Peyer's patch (tissue), 4 donors: Measurements from ENCODE around the gene DOCK7. TPM values are rescaled to one million over a fixed set of nuclear protein-coding genes. Genes with fewer than 3 reads are reported as not detected.
"Not testable (repeated sequence)": the region's sequence is repeated elsewhere in the genome, so short reads cannot be mapped to it uniquely, and the experiment has no call there.

Experiments used
- DNase-seq, 3 donors: peaks; one replicate each; pipeline ENCODE4 v3.0.0-alpha.2; 2017 to 2019
- H3K27ac ChIP-seq, 4 donors: fragments of 200-600 bp; sonication (generic); one replicate each; pipeline ENCODE4 v1.5.1; 2016 to 2019
- H3K27me3 ChIP-seq, 2 donors: fragments of 200-600 bp; sonication (generic); one replicate each; pipeline ENCODE4 v1.5.1; 2019
- H3K36me3 ChIP-seq, 3 donors: fragments of 200-600 bp; sonication (generic); one replicate each; pipeline ENCODE4 v1.5.1; 2016 to 2019
- H3K4me1 ChIP-seq, 4 donors: fragments of 200-600 bp; sonication (generic); one replicate each; pipeline ENCODE4 v1.5.1; 2016 to 2019
- H3K4me3 ChIP-seq, 4 donors: fragments of 200-600 bp; sonication (generic); 1 replicate in 3 of 4; 2 replicates in 1 of 4; pipeline ENCODE4 v1.5.1; 2016 to 2019; ENCODE audit warnings: mild to moderate bottlenecking in 1 of 4
- H3K9me3 ChIP-seq, 4 donors: fragments of 200-600 bp; sonication (generic); one replicate each; pipeline ENCODE4 v1.5.1; 2016 to 2019; ENCODE audit warnings: mild to moderate bottlenecking in 1 of 4
- CTCF ChIP-seq, 6 experiments: fragments of 450-650 bp in 4 of 6; fragments of 200-600 bp in 2 of 6; sonication (generic) in 1 of 6; IDR thresholded peaks; one replicate each; pipeline ENCODE4 v1.5.1; 2017 to 2019; ENCODE audit warnings: antibody characterized with exemption in 6 of 6, mild to moderate bottlenecking in 3 of 6, moderate library complexity in 1 of 6
- POLR2A ChIP-seq, 2 donors: fragments of 450-650 bp; IDR thresholded peaks; one replicate each; pipeline ENCODE4 v1.5.1; 2017; ENCODE audit warnings: antibody characterized with exemption in 2 of 2, mild to moderate bottlenecking in 2 of 2, moderate library complexity in 2 of 2
- total RNA-seq, 4 donors: library from RNA; depleted of rRNA; stranded (reverse); fragments of >200 nt; gene quantifications; one replicate each; pipeline ENCODE4 v1.1.0, GENCODE V29; 2016

Gene DOCK7
- total RNA-seq, 4 donors from 2014 or later: 33.4 to 52.0 (median 46.8) TPM

- no peak overlapping the region for H3K4me3 ChIP-seq
- peaks cover 0 to 17% (median 0%) of the 10 kb centered on the region in 4 donors for H3K4me1 ChIP-seq
- no peaks in the 10 kb centered on the region for H3K36me3 ChIP-seq
- H3K27ac ChIP-seq: no peak overlapping the region
- TF ChIP-seq POLR2A (IDR thresholded peaks at IDR 0.05) (no peak), CTCF (IDR thresholded peaks at IDR 0.05) (no peak)
- no peaks in the 10 kb centered on the region for H3K9me3 ChIP-seq
- H3K27me3 ChIP-seq: no peaks in the 10 kb centered on the region
- DNase-seq: no peak
These were observed 5.7 kb downstream of the DOCK7 start for GRCh38 chr1:62682531-62682930.

GRCh38 chr1:62680992-62681391 lies 7.2 kb downstream of the DOCK7 start:
- H3K4me1 ChIP-seq, H3K27ac ChIP-seq, H3K9me3 ChIP-seq, DNase-seq, H3K27me3 ChIP-seq, H3K4me3 ChIP-seq, H3K36me3 ChIP-seq: not testable (repeated sequence)

GRCh38 chr1:62677822-62678221 lies 10.4 kb downstream of the DOCK7 start:
- H3K27ac ChIP-seq, DNase-seq, H3K36me3 ChIP-seq, H3K27me3 ChIP-seq, H3K4me3 ChIP-seq, H3K9me3 ChIP-seq, H3K4me1 ChIP-seq: not testable (repeated sequence)

- no peaks in the 10 kb centered on the region for H3K27me3 ChIP-seq
- no peak for DNase-seq
- H3K36me3 ChIP-seq: no peaks in the 10 kb centered on the region
- no peak for TF ChIP-seq POLR2A (IDR thresholded peaks at IDR 0.05)
- TF ChIP-seq CTCF (IDR thresholded peaks at IDR 0.05): no peak
- no peak overlapping the region for H3K27ac ChIP-seq
- no peaks in the 10 kb centered on the region for H3K4me1 ChIP-seq
- no peaks in the 10 kb centered on the region for H3K9me3 ChIP-seq
- H3K4me3 ChIP-seq: no peak overlapping the region
These were observed 11.4 kb downstream of the DOCK7 start for GRCh38 chr1:62676611-62677356.

- no peaks in the 10 kb centered on the region for H3K9me3 ChIP-seq
- DNase-seq: no peak
- H3K4me1 ChIP-seq: no peaks in the 10 kb centered on the region
- H3K27me3 ChIP-seq: no peaks in the 10 kb centered on the region
- H3K4me3 ChIP-seq: no peak overlapping the region
- no peak for TF ChIP-seq CTCF (IDR thresholded peaks at IDR 0.05)
- no peak for TF ChIP-seq POLR2A (IDR thresholded peaks at IDR 0.05)
- H3K36me3 ChIP-seq: no peaks in the 10 kb centered on the region
- no peak overlapping the region for H3K27ac ChIP-seq
These were observed 14.6 kb downstream of the DOCK7 start for GRCh38 chr1:62673629-62674028.

GRCh38 chr1:62672029-62672428 lies 16.2 kb downstream of the DOCK7 start:
- TF ChIP-seq CTCF (IDR thresholded peaks at IDR 0.05): no peak
- Histone ChIP-seq H3K27me3 (no peaks in the 10 kb centered on the region), H3K9me3 (no peaks in the 10 kb centered on the region), H3K27ac (no peak overlapping the region), H3K4me3 (no peak overlapping the region), H3K36me3 (no peaks in the 10 kb centered on the region), H3K4me1 (no peaks in the 10 kb centered on the region)
- no peak for DNase-seq

- Histone ChIP-seq H3K4me1 (no peaks in the 10 kb centered on the region), H3K9me3 (no peaks in the 10 kb centered on the region), H3K27me3 (no peaks in the 10 kb centered on the region), H3K4me3 (no peak overlapping the region), H3K36me3 (no peaks in the 10 kb centered on the region), H3K27ac (no peak overlapping the region)
- DNase-seq: no peak
- TF ChIP-seq CTCF (IDR thresholded peaks at IDR 0.05) (no peak), POLR2A (IDR thresholded peaks at IDR 0.05) (no peak)
These were observed 33.4 kb downstream of the DOCK7 start for GRCh38 chr1:62654744-62655143.
